CD4-positive, alpha-beta T cell (primary cell): ENCODE measurements around the gene ASTN2. TPM values are rescaled to one million over a fixed set of nuclear protein-coding genes. Genes with fewer than 3 reads are reported as not detected.

Experiments
- ATAC-seq: fragments of 200-7000 bp; cut with Tn5 transposase; one replicate; pipeline ENCODE4 v1.10.0; 2022; ENCODE audit warnings: mild to moderate bottlenecking; ENCODE audit not compliant: poor library complexity
- CTCF ChIA-PET: fragments of 350-600 bp; sonication (Branson Sonifier 250); formaldehyde crosslinking; loops from one replicate; lab custom pipeline; 2021; ENCODE audit warnings: antibody characterized with exemption, inconsistent platforms; lab: Charles Lee
- POLR2A ChIA-PET: fragments of 350-600 bp; sonication (Branson Sonifier 250); formaldehyde crosslinking; loops from one replicate; lab custom pipeline; 2021; ENCODE audit warnings: antibody characterized with exemption, inconsistent platforms; lab: Charles Lee
- DNase-seq, 14 experiments: peaks; one replicate each; pipeline ENCODE4 v3.0.0-alpha.2; 2013 to 2020; ENCODE audit warnings: mixed read lengths in 2 of 14
- H3K27ac ChIP-seq, 2 donors: one replicate each; pipeline versions ENCODE4 v1.5.1 to v1.7.0; 2013; ENCODE audit warnings: low read length in 2 of 2, low read depth in 1 of 2, mild to moderate bottlenecking in 1 of 2
- H3K27me3 ChIP-seq, 2 experiments: 1 replicate in 1 of 2; 2 replicates in 1 of 2; pipeline versions ENCODE4 v1.6.1 to v1.7.0; 2013; ENCODE audit warnings: low read length in 2 of 2, control low read depth in 1 of 2, mild to moderate bottlenecking in 1 of 2, moderate library complexity in 1 of 2; ENCODE audit not compliant: insufficient read depth in 2 of 2, control insufficient read depth in 1 of 2
- H3K36me3 ChIP-seq: one replicate; pipeline ENCODE4 v1.6.1; 2013; ENCODE audit warnings: low read length, control low read depth; ENCODE audit not compliant: insufficient read depth
- H3K4me1 ChIP-seq: one replicate; pipeline ENCODE4 v1.6.1; 2013; ENCODE audit warnings: low read length, control low read depth; ENCODE audit not compliant: insufficient read depth
- H3K4me3 ChIP-seq: one replicate; pipeline ENCODE4 v1.5.1; 2013; ENCODE audit warnings: mild to moderate bottlenecking, low read length, moderate library complexity
- H3K9me3 ChIP-seq, 2 experiments: 1 replicate in 1 of 2; 2 replicates in 1 of 2; pipeline versions ENCODE4 v1.6.1 to v1.7.0; 2013; ENCODE audit warnings: low read length in 2 of 2, mild to moderate bottlenecking in 2 of 2, control low read depth in 1 of 2, moderate library complexity in 1 of 2; ENCODE audit not compliant: control insufficient read depth in 1 of 2, insufficient read depth in 1 of 2
- H3K27ac Mint-ChIP-seq: one replicate; pipeline ENCODE4 v1.8.0; 2020; ENCODE audit warnings: mixed read lengths
- H3K27me3 Mint-ChIP-seq: one replicate; pipeline ENCODE4 v1.8.0; 2021; ENCODE audit warnings: mixed read lengths
- H3K36me3 Mint-ChIP-seq: one replicate; pipeline ENCODE4 v1.8.0; 2021; ENCODE audit warnings: low read depth, mixed read lengths
- H3K4me1 Mint-ChIP-seq: one replicate; pipeline ENCODE4 v1.8.0; 2021; ENCODE audit warnings: low read depth, mixed read lengths
- H3K4me3 Mint-ChIP-seq: one replicate; pipeline ENCODE4 v1.8.0; 2020; ENCODE audit warnings: mild to moderate bottlenecking, mixed read lengths
- H3K9me3 Mint-ChIP-seq: one replicate; pipeline ENCODE4 v1.8.0; 2020; ENCODE audit warnings: mixed read lengths
- intact Hi-C, 2 experiments: fragments of 100-400 bp; cut with DNase I in 1 of 2; cut with micrococcal nuclease in 1 of 2; formaldehyde crosslinking; loops; one replicate each; pipeline versions ENCODE4 v1.15.1 to v1.9.0; 2023 to 2025; cut with DNase I, micrococcal nuclease
- total RNA-seq, 174 experiments: library from RNA in 2 of 174; stranded (reverse) in 2 of 174; gene quantifications; one replicate each; pipeline ENCODE4 v1.2.3 and lab custom pipeline; 2021 to 2026
- TF ChIP-seq, protein P1 (sequence below): fragments of 200-600 bp; IDR thresholded peaks from one replicate; pipeline ENCODE4 v1.8.0; 2022; ENCODE audit warnings: antibody characterized with exemption, mild to moderate bottlenecking

The ASTN2 gene
- total RNA-seq, 2 experiments from 2014 or later: 2.3 to 2.4 TPM

- no peak for ATAC-seq
- no peak overlapping the region for H3K27ac Mint-ChIP-seq
- ChIA-PET POLR2A (no interaction called here), CTCF (no interaction called here)
- H3K4me3 Mint-ChIP-seq: no peak overlapping the region
- peaks cover 2% of the 10 kb centered on the region for H3K9me3 Mint-ChIP-seq
- TF ChIP-seq, protein P1, sequence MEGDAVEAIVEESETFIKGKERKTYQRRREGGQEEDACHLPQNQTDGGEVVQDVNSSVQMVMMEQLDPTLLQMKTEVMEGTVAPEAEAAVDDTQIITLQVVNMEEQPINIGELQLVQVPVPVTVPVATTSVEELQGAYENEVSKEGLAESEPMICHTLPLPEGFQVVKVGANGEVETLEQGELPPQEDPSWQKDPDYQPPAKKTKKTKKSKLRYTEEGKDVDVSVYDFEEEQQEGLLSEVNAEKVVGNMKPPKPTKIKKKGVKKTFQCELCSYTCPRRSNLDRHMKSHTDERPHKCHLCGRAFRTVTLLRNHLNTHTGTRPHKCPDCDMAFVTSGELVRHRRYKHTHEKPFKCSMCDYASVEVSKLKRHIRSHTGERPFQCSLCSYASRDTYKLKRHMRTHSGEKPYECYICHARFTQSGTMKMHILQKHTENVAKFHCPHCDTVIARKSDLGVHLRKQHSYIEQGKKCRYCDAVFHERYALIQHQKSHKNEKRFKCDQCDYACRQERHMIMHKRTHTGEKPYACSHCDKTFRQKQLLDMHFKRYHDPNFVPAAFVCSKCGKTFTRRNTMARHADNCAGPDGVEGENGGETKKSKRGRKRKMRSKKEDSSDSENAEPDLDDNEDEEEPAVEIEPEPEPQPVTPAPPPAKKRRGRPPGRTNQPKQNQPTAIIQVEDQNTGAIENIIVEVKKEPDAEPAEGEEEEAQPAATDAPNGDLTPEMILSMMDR: no peak
- intact Hi-C loops: no loop called here
- no peaks in the 10 kb centered on the region for H3K4me1 Mint-ChIP-seq
- no peaks in the 10 kb centered on the region for H3K4me1 ChIP-seq
- H3K9me3 ChIP-seq: no peaks in the 10 kb centered on the region
- no peak for DNase-seq
- no peak overlapping the region for H3K27ac ChIP-seq
- no peaks in the 10 kb centered on the region for H3K27me3 Mint-ChIP-seq
- H3K27me3 ChIP-seq: no peaks in the 10 kb centered on the region
- no peak overlapping the region for H3K4me3 ChIP-seq
- H3K36me3 Mint-ChIP-seq: peaks cover 66% of the 10 kb centered on the region
- no peaks in the 10 kb centered on the region for H3K36me3 ChIP-seq
Observed at GRCh38 chr9:116616304-116616914, 798.4 kb downstream of the ASTN2 start.

- H3K36me3 Mint-ChIP-seq: peaks cover 63% of the 10 kb centered on the region
- no peaks in the 10 kb centered on the region for H3K36me3 ChIP-seq
- no peak overlapping the region for H3K27ac ChIP-seq
- peaks cover 2% of the 10 kb centered on the region for H3K9me3 Mint-ChIP-seq
- H3K27me3 Mint-ChIP-seq: no peaks in the 10 kb centered on the region
- DNase-seq: no peak
- ATAC-seq: no peak
- CTCF ChIA-PET: no interaction called here
- no peak overlapping the region for H3K4me3 Mint-ChIP-seq
- peaks cover 0 to 5% of the 10 kb centered on the region in 2 experiments for H3K9me3 ChIP-seq
- TF ChIP-seq, protein P1: no peak
- no peaks in the 10 kb centered on the region for H3K27me3 ChIP-seq
- H3K27ac Mint-ChIP-seq: no peak overlapping the region
- H3K4me1 Mint-ChIP-seq: no peaks in the 10 kb centered on the region
- no peak overlapping the region for H3K4me3 ChIP-seq
- intact Hi-C loops: no loop called here
- POLR2A ChIA-PET: no interaction called here
- no peaks in the 10 kb centered on the region for H3K4me1 ChIP-seq
Observed at GRCh38 chr9:116608064-116608463, 806.8 kb downstream of the ASTN2 start.

- TF ChIP-seq, protein P1: no peak
- Mint-ChIP-seq H3K36me3 (peaks cover 46% of the 10 kb centered on the region), H3K9me3 (no peaks in the 10 kb centered on the region), H3K27ac (no peak overlapping the region), H3K27me3 (no peaks in the 10 kb centered on the region), H3K4me1 (no peaks in the 10 kb centered on the region), H3K4me3 (no peak overlapping the region)
- Histone ChIP-seq H3K4me1 (no peaks in the 10 kb centered on the region), H3K36me3 (no peaks in the 10 kb centered on the region), H3K9me3 (peaks cover 0 to 5% of the 10 kb centered on the region in 2 experiments), H3K27me3 (no peaks in the 10 kb centered on the region), H3K4me3 (no peak overlapping the region), H3K27ac (no peak overlapping the region)
- POLR2A ChIA-PET: no interaction called here
- CTCF ChIA-PET: no interaction called here
- intact Hi-C loops: no loop called here
- DNase-seq (no peak), ATAC-seq (no peak)
Observed at GRCh38 chr9:116605904-116606341, 808.9 kb downstream of the ASTN2 start.
